GM18868 (cell line): ENCODE measurements around the gene ATF6.
"Not testable (repeated sequence)": the region's sequence is repeated elsewhere in the genome, so short reads cannot be mapped to it uniquely, and the experiment has no call there.

Experiments
- ATAC-seq: cut with Tn5 transposase; IDR thresholded peaks from one replicate; pipeline ENCODE4 v1.9.1; 2021; ENCODE audit warnings: mild to moderate bottlenecking, moderate library complexity; ENCODE audit not compliant: unreplicated experiment

Gene ATF6

GRCh38 chr1:161778522-161778921 lies 12.4 kb downstream of the ATF6 start:
- peak; percentile 37 for ATAC-seq

GRCh38 chr1:161779393-161779792 lies 13.3 kb downstream of the ATF6 start:
- no peak for ATAC-seq

GRCh38 chr1:161781995-161782394 lies 15.9 kb downstream of the ATF6 start:
- ATAC-seq = no peak

DNA sequence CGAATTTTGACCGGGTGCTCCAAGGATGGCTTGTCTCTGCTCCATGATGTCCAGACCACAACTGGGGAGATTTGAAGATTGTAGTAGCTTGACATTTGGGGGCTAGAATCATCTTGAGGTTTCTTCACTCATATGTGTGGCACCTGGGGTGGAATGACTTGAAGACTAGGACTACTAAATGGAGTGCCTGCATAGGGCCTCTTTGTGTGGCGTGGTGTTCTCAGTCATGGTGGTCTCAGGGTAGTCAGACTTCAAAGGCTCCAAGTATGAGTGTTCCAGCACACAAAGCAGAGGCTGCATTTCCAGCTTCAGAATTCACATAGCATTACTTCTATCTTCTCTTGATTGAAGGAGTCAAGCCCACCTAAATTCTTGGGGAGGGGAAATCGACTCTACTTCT lies 16.8 kb downstream of the ATF6 start:
- ATAC-seq = no peak

- ATAC-seq = no peak
Measured at GRCh38 chr1:161784968-161785367, 18.8 kb downstream of the ATF6 start.

DNA sequence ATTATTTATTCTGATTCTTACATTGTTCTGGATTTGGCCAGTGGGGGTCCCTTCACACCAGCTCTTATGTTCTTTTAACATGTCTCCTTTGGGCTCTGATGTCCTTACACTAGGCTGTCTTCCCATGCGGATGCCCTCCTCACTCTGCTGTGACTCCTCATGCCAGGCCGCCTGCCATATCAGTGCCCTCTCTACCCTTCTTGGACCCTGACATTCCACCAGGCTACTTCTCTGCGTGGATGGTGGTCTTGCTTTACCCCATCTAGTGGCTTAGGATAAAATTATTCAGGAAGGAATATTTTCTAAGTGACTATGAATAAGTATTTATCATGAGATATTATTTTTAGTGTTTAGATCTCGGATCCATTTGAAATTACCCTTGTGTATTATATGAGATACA lies 21.2 kb downstream of the ATF6 start:
- ATAC-seq = no peak

DNA sequence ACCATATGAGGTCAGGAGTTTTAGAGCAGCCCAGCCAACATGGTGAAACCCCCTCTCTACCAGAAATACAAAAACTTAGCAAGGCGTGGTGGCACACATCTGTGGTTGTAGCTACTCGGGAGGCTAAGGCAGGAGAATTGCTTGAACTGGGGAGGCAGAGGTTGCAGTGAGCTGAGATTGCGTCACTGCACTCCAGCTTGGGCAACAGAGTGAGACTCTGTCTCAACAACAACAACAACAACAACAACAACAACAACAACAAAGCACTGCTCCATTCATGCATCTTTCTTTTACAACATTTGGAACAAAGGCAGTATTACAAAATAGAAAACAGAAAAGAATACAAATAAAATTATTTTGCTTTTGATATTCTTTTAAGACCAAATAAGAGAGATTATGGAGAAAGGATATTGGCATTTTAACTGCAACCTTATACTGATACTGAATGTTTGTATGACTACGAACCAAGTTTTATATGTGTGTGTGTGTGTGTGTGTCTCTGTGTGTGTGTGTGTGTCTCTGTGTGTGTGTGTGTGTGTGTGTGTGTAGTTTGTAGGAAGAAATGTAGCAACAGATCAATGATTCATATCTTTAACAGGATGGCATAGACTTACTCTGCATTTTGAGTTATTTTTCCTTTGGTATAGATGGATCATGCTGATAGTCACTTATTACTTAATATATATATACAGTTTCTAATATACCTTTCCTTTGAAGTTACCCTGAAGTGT lies 24.6 kb downstream of the ATF6 start:
- ATAC-seq = no peak

DNA sequence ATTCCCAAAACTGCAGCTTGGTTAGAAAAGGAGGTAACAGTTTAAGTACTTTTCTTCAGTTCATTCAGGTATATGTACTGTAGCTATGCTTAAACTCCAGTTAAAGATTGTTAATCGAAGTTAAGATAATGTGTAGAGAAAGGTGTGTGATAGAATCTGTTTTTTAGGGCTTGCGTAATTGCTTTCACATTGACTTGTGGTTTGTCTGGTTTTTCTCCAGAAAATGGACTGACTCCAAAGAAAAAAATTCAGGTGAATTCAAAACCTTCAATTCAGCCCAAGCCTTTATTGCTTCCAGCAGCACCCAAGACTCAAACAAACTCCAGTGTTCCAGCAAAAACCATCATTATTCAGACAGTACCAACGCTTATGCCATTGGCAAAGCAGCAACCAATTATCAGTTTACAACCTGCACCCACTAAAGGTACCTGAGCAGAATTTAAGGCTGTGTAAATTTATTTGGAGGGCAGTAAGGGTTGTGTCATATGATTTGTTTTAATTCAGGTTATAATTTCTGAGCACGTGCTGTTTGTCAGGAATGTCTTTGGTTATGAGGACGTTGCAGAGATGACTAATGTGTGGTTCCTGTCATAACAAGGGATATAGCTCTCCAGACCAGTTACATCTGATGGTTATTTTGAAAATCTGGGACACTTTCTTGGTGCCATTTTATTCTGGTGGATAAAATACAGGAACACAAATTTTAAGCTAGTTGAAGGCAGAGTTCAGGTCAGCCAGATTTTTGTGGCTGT lies 26.0 kb downstream of the ATF6 start:
- ATAC-seq = no peak

DNA sequence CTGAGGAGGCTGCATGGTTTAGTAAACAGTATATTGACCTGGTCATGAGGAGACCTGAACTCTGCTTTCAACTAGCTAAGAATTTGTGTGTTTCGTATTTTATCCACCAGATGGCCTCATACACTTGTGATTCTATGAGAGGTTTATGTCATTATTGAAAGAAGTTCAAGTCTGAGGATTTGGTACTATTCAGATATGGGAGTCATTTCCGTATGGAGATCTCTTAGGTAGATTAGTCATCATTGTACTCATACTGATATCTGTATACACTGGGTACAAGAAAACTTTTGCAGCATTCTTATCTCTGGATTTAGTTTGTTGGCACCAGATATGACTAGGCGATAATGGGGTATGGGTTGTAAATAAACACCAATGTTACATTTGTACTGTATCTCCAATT lies 26.6 kb downstream of the ATF6 start:
- peak; percentile 82 for ATAC-seq

GRCh38 chr1:161799792-161800191 lies 33.7 kb downstream of the ATF6 start:
- no peak for ATAC-seq

DNA sequence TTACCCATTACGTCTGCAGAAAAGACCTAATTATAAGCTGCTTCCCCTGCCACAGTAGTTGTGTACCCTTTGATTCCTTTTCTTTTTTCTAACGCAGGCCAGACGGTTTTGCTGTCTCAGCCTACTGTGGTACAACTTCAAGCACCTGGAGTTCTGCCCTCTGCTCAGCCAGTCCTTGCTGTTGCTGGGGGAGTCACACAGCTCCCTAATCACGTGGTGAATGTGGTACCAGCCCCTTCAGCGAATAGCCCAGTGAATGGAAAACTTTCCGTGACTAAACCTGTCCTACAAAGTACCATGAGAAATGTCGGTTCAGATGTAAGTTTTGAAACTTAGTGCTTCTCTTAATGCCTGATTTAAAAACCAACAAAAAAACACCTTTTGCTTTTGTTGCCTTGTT lies 35.8 kb downstream of the ATF6 start:
- ATAC-seq = no peak

DNA sequence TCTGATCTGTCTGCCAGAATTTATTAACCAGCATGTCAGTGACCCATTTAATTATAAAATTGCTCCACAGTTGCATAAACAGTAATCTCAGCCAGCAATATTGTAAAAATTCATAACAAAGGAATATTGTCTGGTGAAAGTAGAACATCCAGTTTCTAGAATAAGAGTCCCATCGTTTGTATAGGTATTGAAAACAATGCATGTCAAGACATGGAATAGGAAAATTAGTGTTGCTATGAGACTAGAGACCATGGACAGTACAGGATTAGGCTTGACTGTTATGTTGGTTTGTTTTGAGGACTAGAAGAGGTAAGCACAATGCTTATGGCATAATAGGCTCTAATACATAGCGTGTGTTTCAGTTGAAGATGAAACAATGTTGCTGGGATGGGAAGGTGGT lies 37.1 kb downstream of the ATF6 start:
- ATAC-seq = no peak

DNA sequence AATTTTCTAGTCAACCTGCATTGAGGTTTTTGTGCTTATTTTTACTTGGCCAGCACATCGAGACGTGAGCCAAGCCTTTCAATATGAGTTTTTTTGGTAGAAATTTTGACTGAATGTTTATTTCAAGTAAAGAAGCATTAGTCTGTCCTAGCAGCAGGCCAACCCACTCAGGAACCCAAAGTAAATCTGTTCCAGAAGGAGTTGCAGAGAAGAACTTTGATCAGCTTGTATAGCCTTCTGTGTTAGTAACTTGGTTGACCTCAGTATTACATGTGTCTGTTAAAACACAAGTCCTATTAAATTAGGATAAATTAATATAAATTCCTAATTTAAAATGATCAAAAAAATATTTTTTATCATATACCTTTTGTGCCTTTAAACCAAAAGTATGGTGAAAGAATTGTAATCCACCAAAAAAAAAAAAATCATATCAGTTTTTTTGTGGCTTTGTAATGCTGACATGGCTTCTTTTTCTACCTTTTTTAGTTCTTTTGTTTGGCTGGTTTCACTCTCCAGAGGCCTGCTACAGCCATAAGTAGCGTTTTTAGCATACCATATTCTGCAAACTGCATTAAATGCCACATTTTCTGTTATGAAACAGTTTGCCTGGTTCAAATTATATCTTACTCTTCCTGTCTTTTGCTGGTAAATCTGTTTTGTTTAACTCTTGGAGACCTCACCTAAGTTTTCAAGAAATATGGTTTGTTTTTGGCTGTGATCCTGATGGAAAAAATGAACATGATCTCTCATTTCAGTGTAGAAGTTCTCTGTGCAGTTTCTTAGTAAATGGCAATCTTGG lies 39.5 kb downstream of the ATF6 start:
- ATAC-seq = no peak

DNA sequence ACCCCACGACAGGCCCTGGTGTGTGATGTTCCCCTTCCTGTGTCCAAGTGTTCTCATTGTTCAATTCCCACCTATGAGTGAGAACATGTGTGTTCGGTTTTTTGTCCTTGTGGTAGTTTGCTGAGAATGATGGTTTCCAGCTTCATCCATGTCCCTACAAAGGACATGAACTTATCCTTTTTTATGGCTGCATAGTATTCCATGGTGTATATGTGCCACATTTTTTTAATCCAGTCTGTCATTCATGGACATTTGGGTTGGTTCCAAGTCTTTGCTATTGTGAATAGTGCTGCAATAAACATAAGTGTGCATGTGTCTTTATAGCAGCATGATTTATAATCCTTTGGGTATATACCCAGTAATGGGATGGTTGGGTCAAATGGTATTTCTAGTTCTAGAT lies 43.1 kb downstream of the ATF6 start:
- not testable (repeated sequence) for ATAC-seq

- ATAC-seq = not testable (repeated sequence)
Measured at GRCh38 chr1:161809656-161810055, 43.5 kb downstream of the ATF6 start.

DNA sequence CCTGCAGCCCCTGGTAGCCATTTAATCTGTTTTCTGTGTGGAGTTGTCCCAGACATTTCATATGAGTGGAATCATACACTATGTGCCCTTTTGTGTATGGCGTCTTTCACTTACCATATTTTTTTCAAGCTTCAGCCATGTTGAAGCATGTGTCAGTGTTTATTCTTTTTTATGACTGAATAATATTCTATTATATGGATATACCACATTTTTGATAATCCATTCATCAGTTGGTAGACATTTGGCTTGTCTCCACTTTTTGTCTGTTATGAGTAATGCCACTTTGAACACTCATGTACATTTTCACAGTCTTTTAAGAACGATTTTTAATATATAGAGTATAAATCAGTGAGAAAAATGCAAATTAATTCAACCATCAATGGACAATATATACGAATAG lies 44.7 kb downstream of the ATF6 start:
- ATAC-seq = no peak

- no peak for ATAC-seq
Measured at GRCh38 chr1:161816201-161816600, 50.1 kb downstream of the ATF6 start.

GRCh38 chr1:161817176-161817730 lies 51.1 kb downstream of the ATF6 start:
- no peak for ATAC-seq

GRCh38 chr1:161820914-161821313 lies 54.8 kb downstream of the ATF6 start:
- no peak for ATAC-seq

GRCh38 chr1:161824618-161825017 lies 58.5 kb downstream of the ATF6 start:
- ATAC-seq = no peak

DNA sequence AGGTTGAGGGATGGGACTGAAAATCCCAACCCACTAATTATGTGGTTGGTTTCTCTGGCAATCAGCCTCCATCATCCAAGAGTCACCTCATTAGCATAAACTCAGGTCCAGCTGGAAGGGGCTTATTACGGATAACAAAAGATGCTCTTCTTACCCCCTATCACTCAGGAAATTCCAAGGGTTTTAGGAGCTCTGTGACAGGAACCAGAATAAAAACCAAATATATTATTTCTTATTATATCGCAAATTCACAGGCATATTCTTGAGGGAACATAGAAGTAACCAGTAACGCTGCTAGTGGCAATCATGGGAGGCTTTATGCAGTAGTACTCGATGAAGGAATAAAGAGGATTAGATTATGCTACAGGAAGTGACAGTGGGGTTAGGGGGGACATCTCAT lies 59.7 kb downstream of the ATF6 start:
- no peak for ATAC-seq
